Measurements from ENCODE around the gene SECISBP2L. TPM values are rescaled to one million over a fixed set of nuclear protein-coding genes. Genes with fewer than 3 reads are reported as not detected.

SECISBP2L gene
- total RNA-seq, 6 experiments from 2014 or later, result 46.2 to 57.6 (median 54.7) TPM

DNA sequence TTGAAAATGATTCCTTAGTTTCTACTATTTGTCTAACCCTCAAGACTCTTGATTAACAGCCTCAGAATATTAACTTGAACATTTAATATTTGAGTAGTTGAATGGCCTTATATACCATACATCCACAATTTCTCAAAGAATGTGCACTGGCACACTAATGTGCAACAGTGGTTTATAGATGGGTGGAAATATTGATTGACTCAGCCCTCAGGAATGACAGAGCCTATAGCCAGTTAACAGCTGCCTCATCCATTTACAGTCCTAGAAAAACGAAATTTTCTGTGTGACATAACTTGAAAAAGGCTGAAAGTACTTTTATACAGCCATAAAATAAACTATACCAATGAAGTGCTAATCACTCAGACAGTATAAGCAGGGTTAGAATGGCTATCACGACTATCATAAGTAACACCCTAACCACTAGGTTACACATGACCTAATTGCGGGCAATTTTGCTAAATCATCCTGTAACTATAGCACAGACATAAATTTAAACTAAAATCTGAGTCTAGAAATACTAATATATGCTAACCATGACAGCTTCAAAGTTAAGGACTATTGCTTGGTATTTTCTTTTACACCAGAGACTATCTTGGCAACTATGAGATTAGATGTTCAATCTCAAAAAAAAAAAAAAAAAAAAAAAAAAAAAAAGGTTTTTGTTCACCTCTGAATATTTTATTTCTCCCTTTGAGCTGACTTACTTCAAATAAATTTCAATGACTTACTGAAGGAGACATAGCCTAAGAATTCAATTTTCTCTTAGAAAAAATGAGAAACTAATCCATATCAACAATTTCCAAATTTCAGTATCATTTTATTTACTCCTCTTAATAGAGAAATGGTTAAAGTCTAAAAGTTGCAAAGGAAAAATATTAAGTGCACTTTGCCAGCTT, 9.3 kb downstream of the SECISBP2L start:
- Mint-ChIP-seq H3K27ac (peak overlapping the region; percentile 72), H3K9me3 (no peaks in the 10 kb centered on the region), H3K4me3 (peak overlapping the region; percentile 56), H3K4me1 (ENCODE audit: low read depth) (peaks cover 61% of the 10 kb centered on the region), H3K36me3 (ENCODE audit: low read depth) (peaks cover 10% of the 10 kb centered on the region; the same call in 1 of the 2 replicates), H3K27me3 (ENCODE audit: insufficient read depth) (no peaks in the 10 kb centered on the region)
- TF ChIP-seq, protein P1, sequence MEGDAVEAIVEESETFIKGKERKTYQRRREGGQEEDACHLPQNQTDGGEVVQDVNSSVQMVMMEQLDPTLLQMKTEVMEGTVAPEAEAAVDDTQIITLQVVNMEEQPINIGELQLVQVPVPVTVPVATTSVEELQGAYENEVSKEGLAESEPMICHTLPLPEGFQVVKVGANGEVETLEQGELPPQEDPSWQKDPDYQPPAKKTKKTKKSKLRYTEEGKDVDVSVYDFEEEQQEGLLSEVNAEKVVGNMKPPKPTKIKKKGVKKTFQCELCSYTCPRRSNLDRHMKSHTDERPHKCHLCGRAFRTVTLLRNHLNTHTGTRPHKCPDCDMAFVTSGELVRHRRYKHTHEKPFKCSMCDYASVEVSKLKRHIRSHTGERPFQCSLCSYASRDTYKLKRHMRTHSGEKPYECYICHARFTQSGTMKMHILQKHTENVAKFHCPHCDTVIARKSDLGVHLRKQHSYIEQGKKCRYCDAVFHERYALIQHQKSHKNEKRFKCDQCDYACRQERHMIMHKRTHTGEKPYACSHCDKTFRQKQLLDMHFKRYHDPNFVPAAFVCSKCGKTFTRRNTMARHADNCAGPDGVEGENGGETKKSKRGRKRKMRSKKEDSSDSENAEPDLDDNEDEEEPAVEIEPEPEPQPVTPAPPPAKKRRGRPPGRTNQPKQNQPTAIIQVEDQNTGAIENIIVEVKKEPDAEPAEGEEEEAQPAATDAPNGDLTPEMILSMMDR (IDR thresholded peaks at IDR 0.05), result no peak
- peak; percentile 58 for DNase-seq

DNA sequence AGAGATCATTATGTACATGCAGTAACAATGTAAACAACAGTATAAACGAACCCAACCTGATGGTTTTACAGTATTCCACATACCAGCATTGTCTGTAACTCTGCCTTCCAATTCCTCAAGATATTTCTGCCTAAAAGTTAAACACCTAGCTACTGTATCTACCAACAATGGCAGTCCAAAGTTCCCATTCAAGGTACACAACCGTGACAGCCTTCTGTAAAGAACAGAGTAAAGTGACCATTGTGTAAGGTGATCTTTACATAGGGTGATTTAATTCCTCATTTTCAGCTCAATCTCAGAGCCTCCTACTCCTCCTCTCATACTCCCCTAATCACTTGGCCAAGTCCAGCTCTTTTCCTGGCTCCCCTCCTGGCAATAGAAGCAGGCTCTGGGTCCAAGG, 10.4 kb downstream of the SECISBP2L start:
- DNase-seq, result no peak
- TF ChIP-seq, protein P1 (IDR thresholded peaks at IDR 0.05), result no peak
- peaks cover 10% of the 10 kb centered on the region; the same call in 1 of the 2 replicates for H3K36me3 Mint-ChIP-seq (ENCODE audit: low read depth)
- H3K4me1 Mint-ChIP-seq (ENCODE audit: low read depth), result peaks cover 51% of the 10 kb centered on the region
- no peak overlapping the region for H3K4me3 Mint-ChIP-seq
- H3K27me3 Mint-ChIP-seq (ENCODE audit: insufficient read depth), result no peaks in the 10 kb centered on the region
- no peaks in the 10 kb centered on the region for H3K9me3 Mint-ChIP-seq
- peak overlapping the region; percentile 56 for H3K27ac Mint-ChIP-seq

DNA sequence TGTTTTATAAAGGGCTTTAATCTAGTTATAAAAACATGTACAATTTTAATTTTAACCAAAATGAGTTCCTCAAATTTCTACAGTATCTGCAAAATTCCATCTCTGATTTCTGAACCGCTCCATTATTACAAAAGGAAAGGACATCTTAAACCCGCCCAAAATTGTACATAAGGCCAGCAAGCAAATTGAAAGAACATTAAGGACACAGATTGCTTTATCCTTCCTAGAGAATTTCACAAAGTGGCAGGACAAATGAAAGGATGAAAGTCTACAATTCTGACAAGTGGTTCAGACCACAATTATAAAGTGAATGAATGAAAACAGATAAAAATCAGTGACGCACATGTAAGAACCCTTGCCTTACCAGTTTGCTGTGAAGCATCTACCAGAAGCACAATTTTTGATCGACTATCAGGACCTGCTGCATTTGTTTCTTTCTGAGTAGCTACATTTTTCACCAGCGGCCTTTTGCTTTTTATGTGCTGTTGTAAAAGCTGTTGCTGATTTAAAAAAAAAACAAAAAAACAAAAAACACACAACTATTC, 13.6 kb downstream of the SECISBP2L start:
- H3K27me3 Mint-ChIP-seq (ENCODE audit: insufficient read depth), result no peaks in the 10 kb centered on the region
- H3K4me1 Mint-ChIP-seq (ENCODE audit: low read depth), result peaks cover 28% of the 10 kb centered on the region
- no peaks in the 10 kb centered on the region for H3K9me3 Mint-ChIP-seq
- TF ChIP-seq, protein P1 (IDR thresholded peaks at IDR 0.05), result no peak
- DNase-seq, result no peak
- no peak overlapping the region for H3K4me3 Mint-ChIP-seq
- H3K27ac Mint-ChIP-seq, result no peak overlapping the region
- peaks cover 18% of the 10 kb centered on the region for H3K36me3 Mint-ChIP-seq (ENCODE audit: low read depth)

DNA sequence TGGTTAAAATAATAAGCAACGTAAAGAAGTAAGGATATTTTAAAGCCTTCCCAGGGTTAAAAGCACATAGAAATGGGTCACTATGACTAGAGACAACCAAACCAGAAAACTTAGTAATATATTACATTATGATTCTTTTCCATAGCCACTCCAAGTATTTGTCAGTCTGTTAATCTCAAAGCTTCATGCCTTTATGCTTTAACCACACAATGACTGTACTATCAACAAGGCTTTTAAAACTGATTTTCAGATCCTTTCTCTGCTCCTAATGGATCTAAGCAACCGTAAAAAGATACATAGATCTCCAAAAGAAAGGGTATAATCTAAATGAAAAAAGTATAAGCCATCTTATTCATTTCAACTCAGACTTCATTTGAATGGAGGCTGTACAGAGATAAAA, 14.4 kb downstream of the SECISBP2L start:
- TF ChIP-seq, protein P1 (IDR thresholded peaks at IDR 0.05), result no peak
- Mint-ChIP-seq H3K27me3 (ENCODE audit: insufficient read depth) (no peaks in the 10 kb centered on the region), H3K27ac (no peak overlapping the region), H3K4me3 (no peak overlapping the region), H3K4me1 (ENCODE audit: low read depth) (peaks cover 20% of the 10 kb centered on the region), H3K36me3 (ENCODE audit: low read depth) (peaks cover 19% of the 10 kb centered on the region), H3K9me3 (no peaks in the 10 kb centered on the region)
- no peak for DNase-seq

DNA sequence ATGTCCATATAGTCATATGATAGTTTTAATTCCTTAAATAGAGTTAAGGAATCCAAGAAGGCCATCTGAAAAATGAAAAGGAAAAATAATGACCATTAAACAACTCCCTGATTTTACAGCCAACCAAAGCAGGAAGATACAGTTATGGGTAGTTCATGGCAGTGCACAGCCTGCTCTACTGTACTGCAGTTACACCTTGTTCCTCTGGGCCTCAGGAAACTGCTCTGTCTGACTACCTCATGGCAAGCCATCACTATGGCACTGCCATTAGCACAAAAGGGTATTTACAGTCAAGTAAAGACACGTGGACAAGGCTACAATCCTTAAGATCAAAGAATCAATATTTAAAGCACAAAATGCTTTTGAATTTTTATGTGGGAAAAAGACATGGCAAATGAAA, 19.5 kb downstream of the SECISBP2L start:
- Mint-ChIP-seq H3K4me3 (no peak overlapping the region), H3K27ac (no peak overlapping the region), H3K36me3 (ENCODE audit: low read depth) (peaks cover 36% of the 10 kb centered on the region), H3K9me3 (no peaks in the 10 kb centered on the region), H3K4me1 (ENCODE audit: low read depth) (no peaks in the 10 kb centered on the region), H3K27me3 (ENCODE audit: insufficient read depth) (no peaks in the 10 kb centered on the region)
- DNase-seq, result no peak
- TF ChIP-seq, protein P1 (IDR thresholded peaks at IDR 0.05), result no peak

Data from HFFc6 (cell line).